Neuronal stem cell (in vitro differentiated cells): ENCODE results near the gene KRT73.

Source experiments
- DNase-seq: peaks from one replicate; pipeline ENCODE4 v3.0.0-alpha.2; 2013; ENCODE audit warnings: low spot score
- H2AFZ ChIP-seq: one replicate; pipeline ENCODE4 v1.6.1; 2013; ENCODE audit warnings: mild to moderate bottlenecking, low read length, inconsistent platforms
- H2AK5ac ChIP-seq: 2 replicates; pipeline ENCODE4 v1.6.1; 2013; ENCODE audit warnings: low read depth, mild to moderate bottlenecking, inconsistent platforms, low read length, moderate library complexity, mixed read lengths
- H2BK120ac ChIP-seq: 2 replicates; pipeline ENCODE4 v1.6.1; 2013; ENCODE audit warnings: low read depth, mild to moderate bottlenecking, inconsistent platforms, low read length, moderate library complexity, mixed read lengths
- H2BK12ac ChIP-seq: one replicate; pipeline ENCODE4 v1.6.1; 2013; ENCODE audit warnings: low read length, inconsistent platforms
- H2BK15ac ChIP-seq: 2 replicates; pipeline ENCODE4 v1.6.1; 2013; ENCODE audit warnings: mild to moderate bottlenecking, low read length, inconsistent platforms, mixed read lengths
- H2BK5ac ChIP-seq: one replicate; pipeline ENCODE4 v1.6.1; 2013; ENCODE audit warnings: inconsistent platforms, mild to moderate bottlenecking, low read length, moderate library complexity
- H3K14ac ChIP-seq: one replicate; pipeline ENCODE4 v1.6.1; 2013; ENCODE audit warnings: low read length, inconsistent platforms
- H3K18ac ChIP-seq: 2 replicates; pipeline ENCODE4 v1.6.1; 2013; ENCODE audit warnings: low read length, inconsistent platforms
- H3K23ac ChIP-seq: 2 replicates; pipeline ENCODE4 v1.6.1; 2013; ENCODE audit warnings: low read depth, mild to moderate bottlenecking, mixed read lengths, low read length, inconsistent platforms; ENCODE audit not compliant: poor library complexity
- H3K27ac ChIP-seq: replicated peaks from 3 replicates; pipeline ENCODE4 v1.5.1; 2013; ENCODE audit warnings: low read length, inconsistent platforms
- H3K27me3 ChIP-seq, 3 experiments: 2 replicates each; pipeline ENCODE4 v1.6.1; 2013; ENCODE audit warnings: low read length in 3 of 3, mild to moderate bottlenecking in 2 of 3, inconsistent platforms in 1 of 3, low read depth in 1 of 3, mixed read lengths in 1 of 3, moderate library complexity in 1 of 3; ENCODE audit not compliant: control insufficient read depth in 3 of 3, insufficient read depth in 3 of 3
- H3K36me3 ChIP-seq, 2 donors: replicated peaks in 1 of 2; 2 replicates each; pipeline ENCODE4 v1.6.1; 2013; ENCODE audit warnings: low read length in 2 of 2; ENCODE audit not compliant: control insufficient read depth in 2 of 2, insufficient read depth in 2 of 2
- H3K4ac ChIP-seq: 2 replicates; pipeline ENCODE4 v1.6.1; 2013; ENCODE audit warnings: inconsistent platforms, mild to moderate bottlenecking, low read length, moderate library complexity
- H3K4me1 ChIP-seq, 2 donors: 1 replicate in 1 of 2; 2 replicates in 1 of 2; pipeline ENCODE4 v1.6.1; 2013; ENCODE audit warnings: low read length in 2 of 2, low read depth in 1 of 2; ENCODE audit not compliant: control insufficient read depth in 2 of 2, insufficient read depth in 1 of 2
- H3K4me2 ChIP-seq: one replicate; pipeline ENCODE4 v1.6.1; 2013; ENCODE audit warnings: mild to moderate bottlenecking, low read length, inconsistent platforms; ENCODE audit not compliant: insufficient read depth, poor library complexity, severe bottlenecking
- H3K4me3 ChIP-seq, 2 donors: 2 replicates each; pipeline ENCODE4 v1.5.1; 2013; ENCODE audit warnings: low read length in 2 of 2, mild to moderate bottlenecking in 2 of 2, inconsistent platforms in 1 of 2, moderate library complexity in 1 of 2
- H3K79me1 ChIP-seq: one replicate; pipeline ENCODE4 v1.6.1; 2013; ENCODE audit warnings: low read depth, mild to moderate bottlenecking, inconsistent platforms, low read length, moderate library complexity
- H3K9ac ChIP-seq: one replicate; pipeline ENCODE4 v1.6.1; 2013; ENCODE audit warnings: mild to moderate bottlenecking, low read depth, low read length, inconsistent platforms; ENCODE audit not compliant: poor library complexity
- H3K9me3 ChIP-seq, 2 donors: replicated peaks in 1 of 2; 2 replicates each; pipeline versions ENCODE3 to v1.6.1; 2013; ENCODE audit warnings: low read length in 2 of 2, mild to moderate bottlenecking in 2 of 2, inconsistent platforms in 1 of 2, low read depth in 1 of 2, mixed read lengths in 1 of 2, moderate library complexity in 1 of 2; ENCODE audit not compliant: control insufficient read depth in 2 of 2, insufficient read depth in 1 of 2
- H4K8ac ChIP-seq: one replicate; pipeline ENCODE4 v1.6.1; 2013; ENCODE audit warnings: low read depth, mild to moderate bottlenecking, inconsistent platforms, low read length, moderate library complexity
- H4K91ac ChIP-seq: one replicate; pipeline ENCODE4 v1.6.1; 2013; ENCODE audit warnings: low read length, low read depth, mild to moderate bottlenecking, inconsistent platforms; ENCODE audit not compliant: poor library complexity
- WGBS, 2 donors: extraction: QIAGEN DNeasy Blood & Tissue Kit; methylation state at CpG; one replicate each; pipeline ENCODE4 v1.1.7; 2013; ENCODE audit warnings: missing lambda C conversion rate in 2 of 2, mixed read lengths in 1 of 2; ENCODE audit not compliant: insufficient read length in 2 of 2, insufficient replicate concordance in 1 of 2; ENCODE audit errors: extremely low coverage in 2 of 2; 5-methylcytosine and 5-hydroxymethylcytosine counted together

KRT73 gene

DNA sequence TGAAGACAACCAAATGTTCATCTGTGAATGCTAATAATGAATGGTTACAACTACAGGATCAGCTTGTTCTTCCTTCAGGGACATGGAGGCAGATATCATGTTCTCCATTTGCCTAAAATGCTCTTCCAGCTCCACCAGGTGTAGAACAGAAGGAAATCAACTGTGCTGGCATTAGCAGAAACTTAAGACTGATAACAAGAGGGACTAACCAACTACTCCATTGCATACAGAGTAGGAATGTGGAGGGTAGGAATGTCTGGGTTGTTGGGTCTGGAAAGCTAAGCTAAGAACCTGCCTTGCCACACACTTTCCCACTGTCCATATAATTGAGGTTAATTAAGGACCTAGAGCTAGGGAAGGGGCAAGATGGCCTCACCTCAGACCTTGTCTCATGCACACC, 45.1 kb upstream of the KRT73 start:
- Histone ChIP-seq H2BK120ac (no peak overlapping the region), H2BK12ac (no peak overlapping the region), H2BK5ac (no peak overlapping the region), H2BK15ac (no peak overlapping the region), H3K14ac (no peak overlapping the region), H3K79me1 (no peaks in the 10 kb centered on the region), H2AFZ (no peak overlapping the region), H3K9me3 (no peaks in the 10 kb centered on the region), H3K18ac (no peak overlapping the region), H4K8ac (no peak overlapping the region), H4K91ac (no peak overlapping the region), H3K27me3 (peaks cover 0 to 8% (median 0%) of the 10 kb centered on the region in 3 experiments), H3K27ac (no peak overlapping the region), H3K9ac (no peak overlapping the region), H3K23ac (no peak overlapping the region), H3K4me3 (no peak overlapping the region), H3K4ac (no peak overlapping the region), H3K36me3 (no peaks in the 10 kb centered on the region), H2AK5ac (no peak overlapping the region), H3K4me2 (no peak overlapping the region), H3K4me1 (no peaks in the 10 kb centered on the region)
- no peak for DNase-seq

- no peak overlapping the region for H2BK120ac ChIP-seq
- DNase-seq, result no peak
- no peak overlapping the region for H3K4me2 ChIP-seq
- H3K79me1 ChIP-seq, result no peaks in the 10 kb centered on the region
- no peak overlapping the region for H3K23ac ChIP-seq
- H3K36me3 ChIP-seq, result no peaks in the 10 kb centered on the region
- H3K27me3 ChIP-seq, result peaks cover 0 to 8% (median 0%) of the 10 kb centered on the region in 3 experiments
- no peak overlapping the region for H3K18ac ChIP-seq
- no peak overlapping the region for H2AFZ ChIP-seq
- no peaks in the 10 kb centered on the region for H3K9me3 ChIP-seq
- no peaks in the 10 kb centered on the region for H3K4me1 ChIP-seq
- no peak overlapping the region for H2AK5ac ChIP-seq
- H4K91ac ChIP-seq, result no peak overlapping the region
- no peak overlapping the region for H2BK15ac ChIP-seq
- no peak overlapping the region for H3K27ac ChIP-seq
- H2BK5ac ChIP-seq, result no peak overlapping the region
- no peak overlapping the region for H3K14ac ChIP-seq
- no peak overlapping the region for H3K4ac ChIP-seq
- H3K4me3 ChIP-seq, result no peak overlapping the region
- no peak overlapping the region for H3K9ac ChIP-seq
- H2BK12ac ChIP-seq, result no peak overlapping the region
- H4K8ac ChIP-seq, result no peak overlapping the region
Measured at GRCh38 chr12:52662918-52663229, 44.5 kb upstream of the KRT73 start.

- H3K27me3 ChIP-seq, result peaks cover 0 to 8% (median 0%) of the 10 kb centered on the region in 3 experiments
- DNase-seq, result no peak
- no peak overlapping the region for H3K4ac ChIP-seq
- H3K79me1 ChIP-seq, result no peaks in the 10 kb centered on the region
- no peaks in the 10 kb centered on the region for H3K4me1 ChIP-seq
- no peak overlapping the region for H2AK5ac ChIP-seq
- no peaks in the 10 kb centered on the region for H3K9me3 ChIP-seq
- H4K91ac ChIP-seq, result no peak overlapping the region
- H2BK12ac ChIP-seq, result no peak overlapping the region
- H3K36me3 ChIP-seq, result no peaks in the 10 kb centered on the region
- H3K14ac ChIP-seq, result no peak overlapping the region
- H3K23ac ChIP-seq, result no peak overlapping the region
- H3K4me3 ChIP-seq, result peak overlapping the region in 1 of 2 donors; percentile 1
- H3K18ac ChIP-seq, result no peak overlapping the region
- H2BK5ac ChIP-seq, result no peak overlapping the region
- no CpG with 5 or more reads among the region's 10 CpGs for WGBS, 2 donors
- no peak overlapping the region for H3K27ac ChIP-seq
- no peak overlapping the region for H3K9ac ChIP-seq
- H2BK15ac ChIP-seq, result no peak overlapping the region
- H2BK120ac ChIP-seq, result no peak overlapping the region
- no peak overlapping the region for H3K4me2 ChIP-seq
- no peak overlapping the region for H2AFZ ChIP-seq
- no peak overlapping the region for H4K8ac ChIP-seq
Measured at GRCh38 chr12:52662093-52662917, 43.9 kb upstream of the KRT73 start.

GRCh38 chr12:52661668-52662067, 43.3 kb upstream of the KRT73 start:
- peaks cover 0 to 8% (median 0%) of the 10 kb centered on the region in 3 experiments for H3K27me3 ChIP-seq
- WGBS, 2 donors, result no CpG with 5 or more reads among the region's 3 CpGs
- no peak for DNase-seq

More at GRCh38 chr12:52661668-52662067, 43.3 kb upstream of the KRT73 start:
- Histone ChIP-seq H2BK12ac (no peak overlapping the region), H4K91ac (no peak overlapping the region), H3K4me1 (no peaks in the 10 kb centered on the region), H3K4ac (no peak overlapping the region), H3K23ac (no peak overlapping the region), H2AK5ac (no peak overlapping the region), H2AFZ (no peak overlapping the region), H3K79me1 (no peaks in the 10 kb centered on the region), H3K27ac (no peak overlapping the region), H3K18ac (no peak overlapping the region), H2BK15ac (no peak overlapping the region), H3K9ac (no peak overlapping the region), H3K36me3 (no peaks in the 10 kb centered on the region), H3K9me3 (no peaks in the 10 kb centered on the region), H3K4me3 (peak overlapping the region in 1 of 2 donors; percentile 1), H2BK120ac (no peak overlapping the region), H4K8ac (no peak overlapping the region), H3K4me2 (no peak overlapping the region), H2BK5ac (no peak overlapping the region), H3K14ac (no peak overlapping the region)
